ENCODE data around the gene STON2.

DNA sequence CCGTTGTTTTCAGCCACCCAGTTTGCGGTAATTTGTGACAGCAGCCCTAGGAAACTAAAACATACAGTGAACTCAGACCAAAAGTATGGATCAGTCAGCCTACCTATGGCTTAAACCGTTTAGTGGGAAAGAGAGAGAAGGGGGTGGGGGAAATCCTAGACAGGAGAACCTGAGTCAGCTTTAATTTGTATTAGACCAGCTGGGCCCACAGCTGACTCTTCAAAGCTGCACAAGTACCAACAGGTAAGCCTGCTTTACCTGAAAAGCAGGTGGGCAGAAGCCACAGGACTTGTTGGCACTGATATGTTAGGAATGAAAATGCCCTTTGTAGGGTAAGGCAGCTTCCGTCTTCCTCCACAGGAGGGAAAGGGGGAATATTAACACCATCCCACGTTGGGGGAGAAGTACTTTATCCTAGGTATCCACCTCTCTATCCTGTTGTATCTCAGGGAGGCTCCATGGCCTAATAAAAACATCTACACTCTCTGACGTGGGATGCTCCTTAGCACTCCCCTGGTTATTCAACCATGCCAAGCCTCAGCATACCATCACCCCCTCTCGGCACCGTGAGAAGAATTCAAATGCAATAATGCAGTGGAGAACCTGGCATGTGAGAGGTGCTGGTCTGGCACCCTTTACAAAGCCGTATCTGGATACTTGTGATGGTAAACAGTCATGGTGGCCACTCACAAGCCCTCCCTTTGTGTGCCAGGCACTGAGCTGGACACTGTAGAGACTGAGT, 70.3 kb downstream of the STON2 start:
- TF ChIP-seq, protein P1, sequence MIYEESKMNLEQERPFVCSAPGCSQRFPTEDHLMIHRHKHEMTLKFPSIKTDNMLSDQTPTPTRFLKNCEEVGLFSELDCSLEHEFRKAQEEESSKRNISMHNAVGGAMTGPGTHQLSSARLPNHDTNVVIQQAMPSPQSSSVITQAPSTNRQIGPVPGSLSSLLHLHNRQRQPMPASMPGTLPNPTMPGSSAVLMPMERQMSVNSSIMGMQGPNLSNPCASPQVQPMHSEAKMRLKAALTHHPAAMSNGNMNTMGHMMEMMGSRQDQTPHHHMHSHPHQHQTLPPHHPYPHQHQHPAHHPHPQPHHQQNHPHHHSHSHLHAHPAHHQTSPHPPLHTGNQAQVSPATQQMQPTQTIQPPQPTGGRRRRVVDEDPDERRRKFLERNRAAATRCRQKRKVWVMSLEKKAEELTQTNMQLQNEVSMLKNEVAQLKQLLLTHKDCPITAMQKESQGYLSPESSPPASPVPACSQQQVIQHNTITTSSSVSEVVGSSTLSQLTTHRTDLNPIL (CRISPR knock-in tag; IDR thresholded peaks at IDR 0.05; ENCODE audit: low read depth) = no peak
- TF ChIP-seq ZFP30 (CRISPR knock-in tag; IDR thresholded peaks at IDR 0.05) (no peak), ARNTL (CRISPR knock-in tag; IDR thresholded peaks at IDR 0.05; ENCODE audit: borderline replicate concordance, low read depth) (no peak), TOX (CRISPR knock-in tag; IDR thresholded peaks at IDR 0.05; ENCODE audit: borderline replicate concordance) (no peak), CSDC2 (CRISPR knock-in tag; IDR thresholded peaks at IDR 0.05) (no peak), RARB (CRISPR knock-in tag; IDR thresholded peaks at IDR 0.05) (no peak), OSR1 (CRISPR knock-in tag; IDR thresholded peaks at IDR 0.05) (no peak), ZNF8 (CRISPR knock-in tag; IDR thresholded peaks at IDR 0.05) (no peak), TCF4 (CRISPR knock-in tag; IDR thresholded peaks at IDR 0.05; ENCODE audit: borderline replicate concordance) (no peak), ZNF565 (CRISPR knock-in tag; conservative IDR thresholded peaks at IDR 0.05; ENCODE audit: low read depth) (no peak)
- TF ChIP-seq, protein P2, sequence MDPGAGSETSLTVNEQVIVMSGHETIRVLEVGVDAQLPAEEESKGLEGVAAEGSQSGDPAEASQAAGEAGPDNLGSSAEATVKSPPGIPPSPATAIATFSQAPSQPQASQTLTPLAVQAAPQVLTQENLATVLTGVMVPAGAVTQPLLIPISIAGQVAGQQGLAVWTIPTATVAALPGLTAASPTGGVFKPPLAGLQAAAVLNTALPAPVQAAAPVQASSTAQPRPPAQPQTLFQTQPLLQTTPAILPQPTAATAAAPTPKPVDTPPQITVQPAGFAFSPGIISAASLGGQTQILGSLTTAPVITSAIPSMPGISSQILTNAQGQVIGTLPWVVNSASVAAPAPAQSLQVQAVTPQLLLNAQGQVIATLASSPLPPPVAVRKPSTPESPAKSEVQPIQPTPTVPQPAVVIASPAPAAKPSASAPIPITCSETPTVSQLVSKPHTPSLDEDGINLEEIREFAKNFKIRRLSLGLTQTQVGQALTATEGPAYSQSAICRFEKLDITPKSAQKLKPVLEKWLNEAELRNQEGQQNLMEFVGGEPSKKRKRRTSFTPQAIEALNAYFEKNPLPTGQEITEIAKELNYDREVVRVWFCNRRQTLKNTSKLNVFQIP (CRISPR knock-in tag; IDR thresholded peaks at IDR 0.05; ENCODE audit: borderline replicate concordance, low read depth) = no peak

All from SK-N-SH treated with all-trans-retinoic acid at 6 μM for 48 hours (cell line).